Suprapubic skin (tissue), 4 donors: ENCODE results near the gene PFAS.

ENCODE experiments used
- POLR2A ChIP-seq, 2 donors: fragments of 450-650 bp; IDR thresholded peaks; one replicate each; pipeline ENCODE4 v1.6.1; 2017; ENCODE audit warnings: antibody characterized with exemption in 2 of 2, mild to moderate bottlenecking in 2 of 2, moderate library complexity in 2 of 2
- POLR2AphosphoS5 ChIP-seq, 3 donors: sonication (generic); formaldehyde crosslinking; IDR thresholded peaks; one replicate each; pipeline ENCODE4 v1.6.1; 2017; ENCODE audit warnings: antibody characterized with exemption in 3 of 3
- TF ChIP-seq, protein P1 (sequence below), 2 donors: fragments of 200-600 bp in 1 of 2; fragments of 450-650 bp in 1 of 2; sonication (generic) in 1 of 2; IDR thresholded peaks; one replicate each; pipeline ENCODE4 v1.5.1; 2016 to 2019; ENCODE audit warnings: antibody characterized with exemption in 2 of 2, mild to moderate bottlenecking in 1 of 2, moderate library complexity in 1 of 2

DNA sequence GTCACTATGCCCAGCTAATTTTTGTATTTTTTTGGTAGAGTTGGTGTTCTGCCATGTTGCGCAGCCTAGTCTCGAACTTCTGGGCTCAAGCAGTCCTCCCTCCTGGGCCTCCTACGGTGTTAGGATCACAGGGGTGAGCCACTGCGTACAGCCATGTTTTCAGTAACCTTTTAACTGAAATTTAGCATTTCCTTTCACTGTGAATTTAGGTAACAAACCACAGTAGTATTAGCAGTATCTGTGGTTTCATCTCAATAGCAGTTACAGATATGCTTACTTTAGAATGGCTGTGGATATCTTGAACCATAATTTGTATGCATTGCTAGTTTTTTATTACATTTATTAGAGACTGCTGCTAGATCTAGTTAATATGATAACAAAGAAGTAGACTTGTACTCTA, 35.0 kb downstream of the PFAS start:
- TF ChIP-seq POLR2AphosphoS5 (IDR thresholded peaks at IDR 0.05): no peak
- TF ChIP-seq, protein P1, sequence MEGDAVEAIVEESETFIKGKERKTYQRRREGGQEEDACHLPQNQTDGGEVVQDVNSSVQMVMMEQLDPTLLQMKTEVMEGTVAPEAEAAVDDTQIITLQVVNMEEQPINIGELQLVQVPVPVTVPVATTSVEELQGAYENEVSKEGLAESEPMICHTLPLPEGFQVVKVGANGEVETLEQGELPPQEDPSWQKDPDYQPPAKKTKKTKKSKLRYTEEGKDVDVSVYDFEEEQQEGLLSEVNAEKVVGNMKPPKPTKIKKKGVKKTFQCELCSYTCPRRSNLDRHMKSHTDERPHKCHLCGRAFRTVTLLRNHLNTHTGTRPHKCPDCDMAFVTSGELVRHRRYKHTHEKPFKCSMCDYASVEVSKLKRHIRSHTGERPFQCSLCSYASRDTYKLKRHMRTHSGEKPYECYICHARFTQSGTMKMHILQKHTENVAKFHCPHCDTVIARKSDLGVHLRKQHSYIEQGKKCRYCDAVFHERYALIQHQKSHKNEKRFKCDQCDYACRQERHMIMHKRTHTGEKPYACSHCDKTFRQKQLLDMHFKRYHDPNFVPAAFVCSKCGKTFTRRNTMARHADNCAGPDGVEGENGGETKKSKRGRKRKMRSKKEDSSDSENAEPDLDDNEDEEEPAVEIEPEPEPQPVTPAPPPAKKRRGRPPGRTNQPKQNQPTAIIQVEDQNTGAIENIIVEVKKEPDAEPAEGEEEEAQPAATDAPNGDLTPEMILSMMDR (IDR thresholded peaks at IDR 0.05): no peak
- TF ChIP-seq POLR2A (IDR thresholded peaks at IDR 0.05): no peak
